Epithelial cell of esophagus (primary cell): ENCODE measurements around the gene TRHDE.
"Not testable (repeated sequence)": the region's sequence is repeated elsewhere in the genome, so short reads cannot be mapped to it uniquely, and the experiment has no call there.

ENCODE experiments used
- DNase-seq: peaks from one replicate; pipeline ENCODE4 v3.0.0; 2010; ENCODE audit warnings: low read depth
- H3K4me3 ChIP-seq: 2 replicates; pipeline ENCODE4 v1.5.1; 2011; ENCODE audit warnings: mild to moderate bottlenecking, low read length, control low read depth
- TF ChIP-seq, protein P1 (sequence below): IDR thresholded peaks from 2 replicates; pipeline ENCODE4 v1.5.1; 2011; ENCODE audit warnings: low read depth, mild to moderate bottlenecking, low read length, control low read depth, inconsistent platforms; ENCODE audit not compliant: insufficient read depth; ENCODE audit errors: missing control alignments

TRHDE gene

DNA sequence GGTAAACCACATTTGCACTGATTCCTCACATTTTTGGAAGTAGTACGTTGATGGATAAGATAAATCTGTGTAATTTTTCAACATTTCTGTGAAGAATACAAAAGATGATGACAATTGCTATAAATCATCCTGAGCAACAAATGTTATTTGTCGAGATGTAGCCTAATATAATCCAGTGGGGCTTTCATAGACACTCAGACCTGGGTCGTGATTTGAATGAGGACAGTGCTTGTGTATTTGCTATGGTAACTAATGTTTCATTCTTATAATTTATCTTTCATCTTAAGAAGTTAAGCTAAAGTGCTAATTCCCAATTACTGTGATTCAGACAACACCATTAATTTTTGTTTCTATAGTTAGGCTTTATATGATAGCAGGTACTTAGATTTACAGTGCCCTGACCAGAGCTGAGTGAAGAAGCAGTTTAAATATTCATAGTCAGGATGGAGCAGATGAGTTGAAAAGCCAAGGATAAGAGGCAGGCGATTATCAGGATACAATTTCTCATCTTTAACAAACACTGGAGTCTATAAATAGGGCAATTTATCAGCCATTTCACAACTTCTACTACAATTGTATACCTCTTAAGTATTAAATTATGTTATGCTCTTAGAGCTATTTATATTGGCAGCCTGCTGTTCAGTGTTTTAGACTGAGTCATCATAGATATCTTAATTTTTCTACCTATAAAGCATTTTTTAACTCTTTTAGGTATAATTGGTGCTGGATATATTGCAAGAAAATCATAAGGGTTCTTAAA is 359.9 kb downstream of the TRHDE start:
- no peak for DNase-seq
- TF ChIP-seq, protein P1, sequence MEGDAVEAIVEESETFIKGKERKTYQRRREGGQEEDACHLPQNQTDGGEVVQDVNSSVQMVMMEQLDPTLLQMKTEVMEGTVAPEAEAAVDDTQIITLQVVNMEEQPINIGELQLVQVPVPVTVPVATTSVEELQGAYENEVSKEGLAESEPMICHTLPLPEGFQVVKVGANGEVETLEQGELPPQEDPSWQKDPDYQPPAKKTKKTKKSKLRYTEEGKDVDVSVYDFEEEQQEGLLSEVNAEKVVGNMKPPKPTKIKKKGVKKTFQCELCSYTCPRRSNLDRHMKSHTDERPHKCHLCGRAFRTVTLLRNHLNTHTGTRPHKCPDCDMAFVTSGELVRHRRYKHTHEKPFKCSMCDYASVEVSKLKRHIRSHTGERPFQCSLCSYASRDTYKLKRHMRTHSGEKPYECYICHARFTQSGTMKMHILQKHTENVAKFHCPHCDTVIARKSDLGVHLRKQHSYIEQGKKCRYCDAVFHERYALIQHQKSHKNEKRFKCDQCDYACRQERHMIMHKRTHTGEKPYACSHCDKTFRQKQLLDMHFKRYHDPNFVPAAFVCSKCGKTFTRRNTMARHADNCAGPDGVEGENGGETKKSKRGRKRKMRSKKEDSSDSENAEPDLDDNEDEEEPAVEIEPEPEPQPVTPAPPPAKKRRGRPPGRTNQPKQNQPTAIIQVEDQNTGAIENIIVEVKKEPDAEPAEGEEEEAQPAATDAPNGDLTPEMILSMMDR: no peak
- no peak overlapping the region for H3K4me3 ChIP-seq

DNA sequence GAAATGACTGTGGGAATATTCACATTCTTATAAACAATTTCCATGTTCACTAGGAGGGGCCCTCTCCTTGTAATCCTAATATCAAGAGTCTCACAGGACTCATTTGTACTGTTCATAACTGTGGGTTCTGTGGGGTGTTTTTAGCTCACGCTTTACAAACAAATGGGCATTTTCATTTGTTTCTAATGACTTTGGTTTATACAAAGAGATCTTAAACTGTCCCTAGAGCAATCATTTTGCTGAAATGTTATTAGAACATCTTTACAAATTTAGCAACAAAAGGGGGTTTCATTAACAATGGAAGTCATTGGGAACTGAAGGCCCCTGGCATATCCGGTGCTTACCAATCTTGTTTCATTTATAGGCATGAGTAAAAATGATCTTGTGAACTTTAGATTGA is 370.5 kb downstream of the TRHDE start:
- DNase-seq: no peak
- no peak overlapping the region for H3K4me3 ChIP-seq
- TF ChIP-seq, protein P1: no peak

DNA sequence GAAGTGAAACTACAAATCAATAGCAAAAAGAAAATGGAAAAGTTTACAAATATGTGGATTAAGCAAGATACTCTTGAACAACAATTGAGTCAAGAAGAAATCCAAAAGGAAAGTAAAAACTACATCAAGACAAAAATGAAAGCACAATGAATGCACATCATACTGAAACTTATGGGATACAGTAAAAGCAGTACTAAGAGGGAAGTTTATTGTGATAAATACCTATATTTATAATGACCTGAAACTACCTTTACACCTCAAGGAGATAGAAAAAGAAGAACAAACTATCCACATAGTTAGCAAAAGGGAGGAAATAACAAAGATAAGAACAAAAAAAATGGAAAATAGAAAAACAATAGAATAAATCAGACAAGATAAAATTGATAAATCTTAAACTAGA is 375.0 kb downstream of the TRHDE start:
- no peak overlapping the region for H3K4me3 ChIP-seq
- no peak for DNase-seq
- TF ChIP-seq, protein P1: no peak

GRCh38 chr12:72658615-72659014 is 386.4 kb downstream of the TRHDE start:
- no peak for DNase-seq
- TF ChIP-seq, protein P1: no peak
- H3K4me3 ChIP-seq: no peak overlapping the region

GRCh38 chr12:72660174-72660573 is 388.0 kb downstream of the TRHDE start:
- DNase-seq, H3K4me3 ChIP-seq: not testable (repeated sequence)

- TF ChIP-seq, protein P1: no peak
- no peak overlapping the region for H3K4me3 ChIP-seq
- no peak for DNase-seq
Measured at GRCh38 chr12:72673853-72674252, 401.7 kb downstream of the TRHDE start.

DNA sequence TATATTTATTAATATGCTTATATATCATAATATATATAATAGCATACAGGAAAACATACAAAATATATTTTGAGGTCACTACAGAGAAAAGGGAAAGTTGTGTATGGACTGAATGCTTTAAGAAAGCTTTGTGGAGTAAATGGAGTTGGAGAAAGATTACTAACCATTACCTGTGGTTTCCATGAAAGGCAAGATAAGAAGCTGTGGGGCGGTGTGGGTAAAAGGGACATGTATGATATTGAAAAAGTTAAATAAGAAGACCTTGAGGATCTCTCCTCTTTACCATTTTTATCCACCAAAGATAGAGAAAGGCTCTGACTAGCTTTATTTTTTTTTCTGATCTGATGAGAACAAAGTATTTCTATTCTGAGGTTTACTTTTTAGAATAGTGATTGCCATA is 404.4 kb downstream of the TRHDE start:
- TF ChIP-seq, protein P1: no peak
- no peak for DNase-seq
- no peak overlapping the region for H3K4me3 ChIP-seq

DNA sequence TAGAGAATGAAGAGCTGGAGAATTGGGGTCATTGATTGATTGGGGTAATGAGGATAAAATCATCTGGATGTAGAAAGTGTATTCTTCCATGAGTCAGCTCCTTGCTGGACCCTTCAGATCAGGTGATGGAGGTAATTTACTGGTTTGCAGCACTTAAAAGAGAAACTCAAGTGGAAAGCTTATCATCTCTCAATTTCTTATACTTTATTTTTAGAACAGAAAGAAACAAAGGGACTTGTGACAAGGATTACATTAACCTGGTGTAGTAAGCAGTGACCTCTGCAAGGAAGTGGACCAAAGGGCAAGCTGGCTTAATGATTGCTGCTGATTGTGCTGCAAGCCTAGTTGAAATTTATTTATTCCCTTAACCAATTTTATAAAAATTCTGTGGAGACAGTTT is 405.0 kb downstream of the TRHDE start:
- DNase-seq: no peak
- H3K4me3 ChIP-seq: no peak overlapping the region
- TF ChIP-seq, protein P1: no peak
